ENCODE results near the gene FUNDC1.

The FUNDC1 gene

GRCh38 chrX:44474410-44474809 is 68.2 kb downstream of the FUNDC1 start:
- no peak for DNase-seq

All from NCI-H774 (cell line).